Activated T-cell treated with anti-CD3 and anti-CD28 coated beads for 48 hours (primary cell): ENCODE data around the gene ACAD10.
"Not testable (repeated sequence)": the region's sequence is repeated elsewhere in the genome, so short reads cannot be mapped to it uniquely, and the experiment has no call there.

ENCODE experiments used
- DNase-seq: peaks from one replicate; pipeline ENCODE4 v3.0.0-alpha.2; 2020; ENCODE audit warnings: low read depth

ACAD10 gene

GRCh38 chr12:111685811-111686573 is at the start of gene ACAD10, which contains the start of gene BRAP:
Gene ACAD10 (plus strand): TSS chr12:111686053. CDS start chr12:111692710, 6,657 bp downstream.
Gene BRAP (minus strand): TSS chr12:111685956. CDS start chr12:111685792, 164 bp downstream.
- DNase-seq = peak; percentile 94

GRCh38 chr12:111636209-111636945 is 49.5 kb upstream of the ACAD10 start:
- DNase-seq = no peak

GRCh38 chr12:111638556-111638955 is 47.3 kb upstream of the ACAD10 start:
- DNase-seq = no peak

- no peak for DNase-seq
Observed at GRCh38 chr12:111640506-111640905, 45.3 kb upstream of the ACAD10 start.

GRCh38 chr12:111642681-111643426 is 43.0 kb upstream of the ACAD10 start:
- DNase-seq = no peak

GRCh38 chr12:111643427-111643826 is 42.4 kb upstream of the ACAD10 start:
- DNase-seq = no peak

GRCh38 chr12:111645433-111645832 is 40.4 kb upstream of the ACAD10 start:
- no peak for DNase-seq

GRCh38 chr12:111650912-111651311 is 34.9 kb upstream of the ACAD10 start:
- DNase-seq = no peak

- DNase-seq = not testable (repeated sequence)
Observed at GRCh38 chr12:111652530-111652929, 33.3 kb upstream of the ACAD10 start.

GRCh38 chr12:111653596-111653995 is 32.3 kb upstream of the ACAD10 start:
- DNase-seq = no peak

- DNase-seq = no peak
Observed at GRCh38 chr12:111655356-111655755, 30.5 kb upstream of the ACAD10 start.

- no peak for DNase-seq
Observed at GRCh38 chr12:111656016-111656415, 29.8 kb upstream of the ACAD10 start.

- no peak for DNase-seq
Observed at GRCh38 chr12:111664499-111664898, 21.4 kb upstream of the ACAD10 start.

- no peak for DNase-seq
Observed at GRCh38 chr12:111664961-111665865, 20.6 kb upstream of the ACAD10 start.

- DNase-seq = no peak
Observed at GRCh38 chr12:111672822-111673381, 13.0 kb upstream of the ACAD10 start.

GRCh38 chr12:111673503-111673902 is 12.3 kb upstream of the ACAD10 start:
- no peak for DNase-seq

- DNase-seq = no peak
Observed at GRCh38 chr12:111677186-111677585, 8.7 kb upstream of the ACAD10 start.

- not testable (repeated sequence) for DNase-seq
Observed at GRCh38 chr12:111684485-111685198, 1.2 kb upstream of the ACAD10 start.

GRCh38 chr12:111685322-111685810 is 487 bp upstream of the ACAD10 start:
- DNase-seq = no peak

- DNase-seq = no peak
Observed at GRCh38 chr12:111686574-111687105, 787 bp downstream of the ACAD10 start.
